ENCODE results near the gene AGAP1.
"Not testable (repeated sequence)": the region's sequence is repeated elsewhere in the genome, so short reads cannot be mapped to it uniquely, and the experiment has no call there.

The AGAP1 gene

DNA sequence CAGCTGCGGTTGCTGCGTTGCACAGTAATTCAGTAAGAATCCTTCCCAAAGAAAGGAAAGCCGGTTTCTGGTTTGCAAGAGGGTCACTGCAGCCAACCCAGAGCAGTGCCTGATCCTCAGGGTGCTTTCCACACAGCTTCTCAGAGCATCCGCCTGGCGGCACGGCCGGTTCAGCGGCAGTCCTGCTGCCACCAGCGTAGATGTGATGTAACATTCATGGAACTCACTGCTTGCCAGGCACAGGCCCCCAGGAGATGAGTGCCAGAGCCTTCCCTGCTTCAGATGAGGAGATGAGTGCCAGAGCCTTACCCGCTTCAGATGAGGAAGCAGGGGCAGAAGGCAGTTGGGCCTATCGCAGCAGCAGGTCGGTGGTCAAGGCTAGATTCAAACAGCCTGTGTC is 444.1 kb downstream of the AGAP1 start:
- DNase-seq (ENCODE audit: low read depth), result no peak
- no peak overlapping the region for H3K4me3 ChIP-seq (ENCODE audit: low read depth, low read length)
- TF ChIP-seq, protein P1, sequence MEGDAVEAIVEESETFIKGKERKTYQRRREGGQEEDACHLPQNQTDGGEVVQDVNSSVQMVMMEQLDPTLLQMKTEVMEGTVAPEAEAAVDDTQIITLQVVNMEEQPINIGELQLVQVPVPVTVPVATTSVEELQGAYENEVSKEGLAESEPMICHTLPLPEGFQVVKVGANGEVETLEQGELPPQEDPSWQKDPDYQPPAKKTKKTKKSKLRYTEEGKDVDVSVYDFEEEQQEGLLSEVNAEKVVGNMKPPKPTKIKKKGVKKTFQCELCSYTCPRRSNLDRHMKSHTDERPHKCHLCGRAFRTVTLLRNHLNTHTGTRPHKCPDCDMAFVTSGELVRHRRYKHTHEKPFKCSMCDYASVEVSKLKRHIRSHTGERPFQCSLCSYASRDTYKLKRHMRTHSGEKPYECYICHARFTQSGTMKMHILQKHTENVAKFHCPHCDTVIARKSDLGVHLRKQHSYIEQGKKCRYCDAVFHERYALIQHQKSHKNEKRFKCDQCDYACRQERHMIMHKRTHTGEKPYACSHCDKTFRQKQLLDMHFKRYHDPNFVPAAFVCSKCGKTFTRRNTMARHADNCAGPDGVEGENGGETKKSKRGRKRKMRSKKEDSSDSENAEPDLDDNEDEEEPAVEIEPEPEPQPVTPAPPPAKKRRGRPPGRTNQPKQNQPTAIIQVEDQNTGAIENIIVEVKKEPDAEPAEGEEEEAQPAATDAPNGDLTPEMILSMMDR (IDR thresholded peaks at IDR 0.05; ENCODE audit: insufficient read depth, low read depth, low read length, missing control alignments), result no peak

DNA sequence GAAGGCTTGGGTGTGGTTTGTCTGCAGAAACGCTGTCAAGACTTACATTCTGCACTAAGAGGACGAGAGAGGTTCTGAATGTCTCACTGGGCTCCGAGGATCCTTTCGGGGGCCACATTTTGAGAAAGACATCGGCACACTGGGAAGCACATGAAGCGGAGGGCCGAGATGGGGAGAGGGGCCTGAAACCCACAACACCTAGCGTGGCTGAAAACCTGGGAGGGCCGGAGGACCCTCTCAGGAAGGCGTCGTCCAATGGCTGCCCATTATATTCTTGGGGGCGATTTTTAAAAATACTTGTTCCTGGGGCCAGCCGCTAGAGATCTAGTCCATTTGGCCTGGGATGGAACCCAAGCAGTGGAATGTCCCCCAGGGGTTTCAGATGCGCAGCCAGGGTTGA is 444.8 kb downstream of the AGAP1 start:
- H3K4me3 ChIP-seq (ENCODE audit: low read depth, low read length), result no peak overlapping the region
- TF ChIP-seq, protein P1 (IDR thresholded peaks at IDR 0.05; ENCODE audit: insufficient read depth, low read depth, low read length, missing control alignments), result no peak
- DNase-seq (ENCODE audit: low read depth), result no peak

DNA sequence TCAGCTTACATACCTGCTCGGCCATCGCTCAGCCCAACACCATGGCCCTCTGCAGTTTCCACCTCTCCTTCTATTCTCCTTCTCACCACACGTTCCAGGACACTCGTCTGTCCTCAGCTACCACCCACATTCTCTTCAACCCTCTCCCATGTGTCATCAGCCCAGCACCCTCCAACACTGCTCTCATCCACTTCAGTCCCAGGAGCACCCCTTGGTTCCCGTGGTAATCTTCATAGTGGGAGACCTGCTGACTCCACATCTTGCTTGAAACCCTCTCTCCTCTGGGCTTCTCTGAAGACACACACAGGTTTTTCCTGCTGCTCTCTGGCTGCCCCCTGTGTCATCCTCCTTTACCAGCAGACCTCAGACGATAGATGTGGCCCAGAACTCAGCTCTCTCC is 445.6 kb downstream of the AGAP1 start:
- DNase-seq (ENCODE audit: low read depth), result no peak
- H3K4me3 ChIP-seq (ENCODE audit: low read depth, low read length), result no peak overlapping the region
- TF ChIP-seq, protein P1 (IDR thresholded peaks at IDR 0.05; ENCODE audit: insufficient read depth, low read depth, low read length, missing control alignments), result no peak

DNA sequence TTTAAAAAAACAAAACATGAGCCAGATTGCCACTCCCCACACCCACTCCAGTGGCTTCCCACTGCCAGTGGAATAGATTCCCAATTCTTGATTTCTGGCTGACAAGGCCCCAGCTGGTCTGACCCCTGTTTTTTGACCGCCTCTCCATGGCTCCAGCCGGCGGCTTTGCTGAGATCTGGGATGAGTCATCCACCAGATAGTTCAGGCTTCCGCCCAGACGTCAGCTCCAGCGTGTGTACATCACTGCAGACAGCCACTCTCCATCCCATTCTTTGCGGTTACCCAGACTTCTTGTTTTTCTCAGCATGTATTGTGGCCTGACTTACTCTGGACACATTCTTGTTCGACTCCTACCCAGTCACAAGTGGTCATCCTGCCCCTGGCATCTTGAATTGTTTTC is 446.5 kb downstream of the AGAP1 start:
- H3K4me3 ChIP-seq (ENCODE audit: low read depth, low read length), result no peak overlapping the region
- TF ChIP-seq, protein P1 (IDR thresholded peaks at IDR 0.05; ENCODE audit: insufficient read depth, low read depth, low read length, missing control alignments), result no peak
- no peak for DNase-seq (ENCODE audit: low read depth)

DNA sequence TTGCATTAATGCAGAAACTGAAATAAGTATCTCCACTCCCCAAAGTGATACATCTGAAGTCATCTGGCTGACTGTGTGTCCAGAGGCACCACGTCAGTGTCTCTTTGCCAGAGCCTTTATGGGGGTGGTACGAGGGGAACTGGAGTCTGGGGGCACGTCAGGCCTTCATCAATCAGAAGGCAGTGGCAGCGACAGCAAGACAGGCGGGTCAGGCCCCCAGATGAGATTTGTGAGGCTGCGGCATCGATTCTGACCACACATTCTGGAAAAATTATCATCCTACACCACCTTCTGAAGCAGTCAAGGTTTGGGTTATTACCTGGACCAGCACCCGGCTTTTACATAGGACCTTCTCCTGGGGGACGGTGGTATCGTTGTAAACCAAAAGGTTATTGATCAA is 450.7 kb downstream of the AGAP1 start:
- no peak overlapping the region for H3K4me3 ChIP-seq (ENCODE audit: low read depth, low read length)
- no peak for DNase-seq (ENCODE audit: low read depth)
- TF ChIP-seq, protein P1 (IDR thresholded peaks at IDR 0.05; ENCODE audit: insufficient read depth, low read depth, low read length, missing control alignments), result no peak

DNA sequence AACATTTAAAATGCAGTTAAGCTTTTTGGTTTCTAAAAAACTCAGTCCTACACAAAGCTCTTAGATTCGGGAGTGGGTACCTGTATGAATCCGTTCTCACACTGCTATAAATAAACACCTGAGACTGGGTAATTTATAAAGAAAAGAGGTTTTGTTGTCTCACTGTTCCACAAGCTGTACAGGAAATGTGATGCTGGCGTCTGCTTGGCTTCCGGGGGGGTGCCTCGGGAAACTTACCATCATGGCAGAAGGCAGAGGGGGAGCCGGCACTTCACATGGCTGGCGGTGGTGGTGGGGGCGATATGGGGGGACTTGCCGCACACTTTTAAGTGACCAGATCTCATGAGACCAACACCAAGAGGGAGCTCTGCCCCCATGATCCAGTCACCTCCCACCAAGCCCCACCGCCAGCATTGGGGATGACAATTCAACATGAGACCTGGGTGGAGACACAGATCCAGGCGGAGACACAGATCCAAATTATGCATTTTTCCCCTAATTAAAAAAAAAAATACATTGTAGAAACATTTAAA is 451.8 kb downstream of the AGAP1 start:
- DNase-seq (ENCODE audit: low read depth), result no peak
- H3K4me3 ChIP-seq (ENCODE audit: low read depth, low read length), result no peak overlapping the region
- TF ChIP-seq, protein P1 (IDR thresholded peaks at IDR 0.05; ENCODE audit: insufficient read depth, low read depth, low read length, missing control alignments), result no peak

DNA sequence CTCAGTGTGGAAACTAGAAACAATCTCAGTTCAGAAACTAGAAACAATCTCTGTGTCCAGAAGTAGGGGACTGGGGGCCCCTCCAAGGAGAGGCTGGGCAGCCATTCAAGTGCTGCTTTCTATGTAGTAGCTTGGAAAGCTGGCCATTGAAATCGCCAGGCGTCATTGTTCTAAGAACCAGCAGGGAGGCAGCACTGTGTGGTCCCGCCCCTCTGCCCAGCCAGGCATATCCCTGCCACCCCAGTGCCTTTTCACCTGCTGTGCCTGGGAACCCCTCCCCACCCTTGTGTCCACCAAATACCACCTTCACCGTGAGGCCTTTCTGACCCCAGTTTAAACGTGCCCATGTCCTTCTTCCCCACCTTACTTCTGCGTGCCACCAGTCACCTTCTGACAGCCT is 452.7 kb downstream of the AGAP1 start:
- no peak for DNase-seq (ENCODE audit: low read depth)
- TF ChIP-seq, protein P1 (IDR thresholded peaks at IDR 0.05; ENCODE audit: insufficient read depth, low read depth, low read length, missing control alignments), result no peak
- no peak overlapping the region for H3K4me3 ChIP-seq (ENCODE audit: low read depth, low read length)

DNA sequence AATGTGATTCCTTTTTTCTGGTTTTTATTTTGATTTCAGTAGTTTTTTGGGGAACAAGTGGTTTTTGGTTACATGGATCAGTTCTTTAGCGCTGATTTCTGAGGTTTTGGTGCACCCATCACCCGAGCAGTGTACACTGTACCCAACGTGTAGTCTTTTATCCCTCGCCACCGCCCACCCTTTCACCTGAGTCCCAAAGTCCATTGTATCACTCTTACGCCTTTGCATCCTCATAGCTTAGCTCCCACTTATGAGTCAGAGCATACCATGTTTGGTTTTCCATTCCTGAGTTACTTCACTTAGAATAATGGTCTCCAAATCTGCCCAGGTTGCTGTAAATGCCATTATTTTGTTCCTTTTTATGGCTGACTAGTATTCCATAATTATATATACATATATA is 453.2 kb downstream of the AGAP1 start:
- DNase-seq (ENCODE audit: low read depth); H3K4me3 ChIP-seq (ENCODE audit: low read depth, low read length): not testable (repeated sequence)

All from GM12865 (cell line).